Measurements from ENCODE around the gene CCDC88C. TPM values are rescaled to one million over a fixed set of nuclear protein-coding genes. Genes with fewer than 3 reads are reported as not detected.

Gene CCDC88C
- total and polyA plus RNA-seq, 12 donors, result 1.5 to 6.5 (median 3.4) TPM

DNA sequence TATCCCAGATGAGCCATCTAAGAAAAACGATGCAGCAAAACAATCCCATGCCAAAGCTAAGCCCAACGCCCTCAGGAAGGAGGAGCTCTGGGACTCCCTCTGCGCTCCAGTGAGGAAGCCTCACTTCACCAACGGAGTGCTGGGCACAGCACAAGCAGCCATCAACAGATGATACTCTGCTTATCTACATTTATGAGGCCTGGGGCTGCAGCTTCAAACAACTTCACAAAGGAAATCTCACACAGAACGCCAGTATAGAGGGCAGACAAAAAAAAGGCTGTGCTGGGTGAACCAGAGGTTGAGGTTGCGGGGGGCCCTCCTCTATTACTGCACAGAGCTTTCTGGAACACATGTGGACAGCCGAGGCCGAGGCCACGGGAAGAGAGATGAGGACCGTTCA, 138.3 kb downstream of the CCDC88C start:
- Histone ChIP-seq H3K27ac (no peak overlapping the region), H3K9me3 (replicated peaks in 1 of 3) (no peaks in the 10 kb centered on the region), H3K4me3 (no peak overlapping the region), H3K36me3 (replicated peaks in 1 of 2) (no peaks in the 10 kb centered on the region), H3K4me1 (replicated peaks in 1 of 2) (peaks cover 0 to 3% of the 10 kb centered on the region in 2 donors), H3K27me3 (no peaks in the 10 kb centered on the region)
- DNase-seq, result no peak
- intact Hi-C loops (cut with DNase I), result no loop called here
- WGBS, 4 donors, result 77 to 91% (median 85%) methylated on average over 10 of the region's 10 CpGs
- TF ChIP-seq, protein P1, sequence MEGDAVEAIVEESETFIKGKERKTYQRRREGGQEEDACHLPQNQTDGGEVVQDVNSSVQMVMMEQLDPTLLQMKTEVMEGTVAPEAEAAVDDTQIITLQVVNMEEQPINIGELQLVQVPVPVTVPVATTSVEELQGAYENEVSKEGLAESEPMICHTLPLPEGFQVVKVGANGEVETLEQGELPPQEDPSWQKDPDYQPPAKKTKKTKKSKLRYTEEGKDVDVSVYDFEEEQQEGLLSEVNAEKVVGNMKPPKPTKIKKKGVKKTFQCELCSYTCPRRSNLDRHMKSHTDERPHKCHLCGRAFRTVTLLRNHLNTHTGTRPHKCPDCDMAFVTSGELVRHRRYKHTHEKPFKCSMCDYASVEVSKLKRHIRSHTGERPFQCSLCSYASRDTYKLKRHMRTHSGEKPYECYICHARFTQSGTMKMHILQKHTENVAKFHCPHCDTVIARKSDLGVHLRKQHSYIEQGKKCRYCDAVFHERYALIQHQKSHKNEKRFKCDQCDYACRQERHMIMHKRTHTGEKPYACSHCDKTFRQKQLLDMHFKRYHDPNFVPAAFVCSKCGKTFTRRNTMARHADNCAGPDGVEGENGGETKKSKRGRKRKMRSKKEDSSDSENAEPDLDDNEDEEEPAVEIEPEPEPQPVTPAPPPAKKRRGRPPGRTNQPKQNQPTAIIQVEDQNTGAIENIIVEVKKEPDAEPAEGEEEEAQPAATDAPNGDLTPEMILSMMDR (IDR thresholded peaks at IDR 0.05), result no peak
- TF ChIP-seq POLR2A (IDR thresholded peaks at IDR 0.05), result no peak

DNA sequence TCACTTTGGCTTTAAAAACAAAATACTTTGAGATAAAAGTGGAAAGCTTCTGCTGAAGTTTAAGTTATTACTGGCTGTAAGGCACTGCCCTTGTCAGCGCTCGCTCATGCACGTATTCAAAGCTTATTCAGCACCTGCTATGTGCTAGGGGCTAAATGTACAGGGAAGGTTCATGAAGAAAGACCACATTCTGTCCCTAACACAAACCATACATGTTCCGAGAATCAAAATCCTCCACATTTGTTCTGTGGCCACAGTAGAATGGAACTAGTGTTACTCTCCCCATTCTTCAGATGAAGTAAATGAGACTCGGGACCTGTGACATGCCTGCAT, 139.3 kb downstream of the CCDC88C start:
- DNase-seq, result no peak
- WGBS, 4 donors, result 81 to 97% (median 87%) methylated on average over 5 of the region's 5 CpGs
- Histone ChIP-seq H3K36me3 (replicated peaks in 1 of 2) (no peaks in the 10 kb centered on the region), H3K4me1 (replicated peaks in 1 of 2) (peaks cover 0 to 3% of the 10 kb centered on the region in 2 donors), H3K27me3 (no peaks in the 10 kb centered on the region), H3K27ac (no peak overlapping the region), H3K9me3 (replicated peaks in 1 of 3) (no peaks in the 10 kb centered on the region), H3K4me3 (no peak overlapping the region)
- TF ChIP-seq, protein P1 (IDR thresholded peaks at IDR 0.05), result no peak
- no peak for TF ChIP-seq POLR2A (IDR thresholded peaks at IDR 0.05)
- intact Hi-C loops (cut with DNase I), result no loop called here

DNA sequence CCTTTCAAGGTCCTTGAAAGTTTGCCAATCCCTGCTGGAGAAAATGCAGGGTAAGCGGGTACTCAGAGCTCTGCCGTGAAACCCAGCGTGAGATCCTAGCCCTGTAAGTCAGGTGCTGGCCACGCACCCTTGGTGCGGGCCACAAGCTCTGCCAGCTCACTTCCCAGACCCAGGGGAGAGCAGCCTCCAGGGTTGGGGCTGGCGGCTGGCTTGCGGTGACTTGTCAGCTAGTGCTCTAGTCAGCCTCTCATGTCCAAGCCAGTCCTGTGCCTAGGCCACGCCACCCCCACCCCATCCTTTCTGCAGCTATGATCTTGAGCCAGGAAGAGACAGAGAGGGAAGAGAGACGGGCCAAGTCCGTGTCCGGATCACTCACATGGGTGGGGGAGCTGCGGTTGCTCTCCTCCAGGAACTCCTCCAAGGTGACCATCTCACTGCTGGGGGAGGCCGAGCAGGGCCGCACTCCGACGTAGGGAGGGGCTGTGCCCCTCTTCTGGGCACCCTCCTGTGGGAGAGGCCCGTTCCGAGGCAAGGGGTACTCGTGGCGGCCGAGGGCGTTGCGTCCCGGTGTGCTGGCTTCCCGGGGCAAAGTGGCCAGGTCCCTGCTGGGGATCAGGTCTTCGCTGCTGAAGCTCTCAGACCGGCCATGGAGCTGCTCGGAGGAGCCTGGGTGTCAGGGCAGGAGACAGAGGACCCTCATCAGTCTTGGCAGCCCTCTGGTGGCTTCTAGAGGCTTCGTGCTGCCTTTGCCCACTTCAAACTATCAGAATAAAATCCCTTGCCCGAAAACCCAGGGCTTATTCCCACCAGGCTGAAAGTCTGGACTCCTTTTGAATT, 139.9 kb downstream of the CCDC88C start:
- 75 to 81% (median 77%) methylated on average over 18 to 30 of the region's 30 CpGs for WGBS, 4 donors
- Histone ChIP-seq H3K27ac (no peak overlapping the region), H3K9me3 (replicated peaks in 1 of 3) (no peaks in the 10 kb centered on the region), H3K4me1 (replicated peaks in 1 of 2) (peaks cover 0 to 3% of the 10 kb centered on the region in 2 donors), H3K36me3 (replicated peaks in 1 of 2) (no peaks in the 10 kb centered on the region), H3K4me3 (no peak overlapping the region), H3K27me3 (no peaks in the 10 kb centered on the region)
- TF ChIP-seq POLR2A (IDR thresholded peaks at IDR 0.05), result no peak
- TF ChIP-seq, protein P1 (IDR thresholded peaks at IDR 0.05), result no peak
- peak in 5 of 7 donors; percentile 27 to 54 (median 41) for DNase-seq
- intact Hi-C loops (cut with DNase I), result no loop called here

- intact Hi-C loops (cut with DNase I), result no loop called here
- no peak for DNase-seq
- Histone ChIP-seq H3K27me3 (no peaks in the 10 kb centered on the region), H3K4me3 (no peak overlapping the region), H3K36me3 (replicated peaks in 1 of 2) (no peaks in the 10 kb centered on the region), H3K27ac (no peak overlapping the region), H3K4me1 (replicated peaks in 1 of 2) (peaks cover 0 to 4% of the 10 kb centered on the region in 2 donors), H3K9me3 (replicated peaks in 1 of 3) (no peaks in the 10 kb centered on the region)
- TF ChIP-seq POLR2A (IDR thresholded peaks at IDR 0.05), result no peak
- TF ChIP-seq, protein P1 (IDR thresholded peaks at IDR 0.05), result no peak
- 92 to 97% (median 95%) methylated on average over 6 to 9 of the region's 9 CpGs for WGBS, 4 donors
These were observed 142.8 kb downstream of the CCDC88C start for GRCh38 chr14:91274796-91275195.
